Gastrocnemius medialis (tissue), 4 donors: Measurements from ENCODE around the gene HPN.

Experiments
- CTCF ChIP-seq, 5 experiments: fragments of 450-650 bp in 3 of 5; fragments of 200-600 bp in 2 of 5; sonication (generic) in 2 of 5; IDR thresholded peaks in 4 of 5; conservative IDR thresholded peaks in 1 of 5; 1 replicate in 4 of 5; 2 replicates in 1 of 5; pipeline ENCODE4 v1.5.1; 2016 to 2019; ENCODE audit warnings: antibody characterized with exemption in 5 of 5, mild to moderate bottlenecking in 3 of 5, moderate library complexity in 3 of 5
- POLR2A ChIP-seq, 2 donors: fragments of 450-650 bp; IDR thresholded peaks; one replicate each; pipeline ENCODE4 v1.6.1; 2017; ENCODE audit warnings: antibody characterized with exemption in 2 of 2, mild to moderate bottlenecking in 2 of 2, moderate library complexity in 2 of 2

GRCh38 chr19:35073516-35073915 is 32.0 kb downstream of the HPN start:
- TF ChIP-seq CTCF (IDR thresholded peaks at IDR 0.05 in 4 of 5, conservative IDR thresholded peaks at IDR 0.05 in 1 of 5) = no peak
- TF ChIP-seq POLR2A (IDR thresholded peaks at IDR 0.05) = no peak
